ENCODE data around the gene MRGPRF.

The MRGPRF gene

DNA sequence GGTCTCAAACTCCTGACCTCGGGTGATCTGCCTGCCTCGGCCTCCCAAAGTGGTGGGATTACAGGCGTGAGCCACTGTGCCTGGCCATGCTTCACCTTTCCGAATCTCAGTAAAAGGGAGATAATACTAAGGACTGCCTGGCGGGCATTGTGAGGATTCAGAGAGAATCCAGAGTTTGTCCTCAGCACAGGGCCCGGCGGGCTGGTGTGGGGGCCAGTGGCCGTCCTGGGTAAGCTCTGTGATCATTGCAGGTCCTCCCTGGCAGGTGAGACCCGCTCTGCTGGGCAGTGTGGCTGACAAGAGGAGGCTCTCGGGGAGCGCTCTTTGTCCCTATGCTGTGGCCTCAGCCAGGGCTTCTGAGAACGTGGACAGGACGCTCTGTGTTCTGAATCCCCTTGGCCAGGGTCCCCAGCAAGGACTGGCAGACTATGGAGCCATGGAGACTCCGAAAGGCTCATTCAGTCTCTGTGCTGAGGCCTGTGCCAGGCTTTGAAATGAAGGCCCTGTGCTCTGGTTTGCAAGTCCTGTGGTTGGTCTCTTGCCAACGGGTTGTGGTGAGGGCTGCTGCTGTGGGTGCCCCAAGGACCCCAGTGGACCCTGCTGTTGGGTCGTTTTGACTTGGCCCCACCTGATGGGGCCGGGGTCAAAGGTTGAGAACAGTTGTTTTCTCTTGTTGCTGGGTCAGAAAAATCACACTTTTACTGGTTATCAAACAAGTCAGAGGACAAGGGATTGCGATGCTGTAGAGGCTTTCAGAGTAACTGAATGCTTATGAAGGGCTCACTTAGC is 37.7 kb upstream of the MRGPRF start:
- in situ Hi-C loops (cut with MboI; ENCODE audit: low pct_unique_long_range_greater_than_20kb, low sequenced_read_pairs, unreplicated experiment), result no loop called here
- TF ChIP-seq, protein P1, sequence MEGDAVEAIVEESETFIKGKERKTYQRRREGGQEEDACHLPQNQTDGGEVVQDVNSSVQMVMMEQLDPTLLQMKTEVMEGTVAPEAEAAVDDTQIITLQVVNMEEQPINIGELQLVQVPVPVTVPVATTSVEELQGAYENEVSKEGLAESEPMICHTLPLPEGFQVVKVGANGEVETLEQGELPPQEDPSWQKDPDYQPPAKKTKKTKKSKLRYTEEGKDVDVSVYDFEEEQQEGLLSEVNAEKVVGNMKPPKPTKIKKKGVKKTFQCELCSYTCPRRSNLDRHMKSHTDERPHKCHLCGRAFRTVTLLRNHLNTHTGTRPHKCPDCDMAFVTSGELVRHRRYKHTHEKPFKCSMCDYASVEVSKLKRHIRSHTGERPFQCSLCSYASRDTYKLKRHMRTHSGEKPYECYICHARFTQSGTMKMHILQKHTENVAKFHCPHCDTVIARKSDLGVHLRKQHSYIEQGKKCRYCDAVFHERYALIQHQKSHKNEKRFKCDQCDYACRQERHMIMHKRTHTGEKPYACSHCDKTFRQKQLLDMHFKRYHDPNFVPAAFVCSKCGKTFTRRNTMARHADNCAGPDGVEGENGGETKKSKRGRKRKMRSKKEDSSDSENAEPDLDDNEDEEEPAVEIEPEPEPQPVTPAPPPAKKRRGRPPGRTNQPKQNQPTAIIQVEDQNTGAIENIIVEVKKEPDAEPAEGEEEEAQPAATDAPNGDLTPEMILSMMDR (IDR thresholded peaks at IDR 0.05; ENCODE audit: extremely low read depth, insufficient read depth, missing control alignments), result no peak
- no peak for DNase-seq (ENCODE audit: low spot score)

DNA sequence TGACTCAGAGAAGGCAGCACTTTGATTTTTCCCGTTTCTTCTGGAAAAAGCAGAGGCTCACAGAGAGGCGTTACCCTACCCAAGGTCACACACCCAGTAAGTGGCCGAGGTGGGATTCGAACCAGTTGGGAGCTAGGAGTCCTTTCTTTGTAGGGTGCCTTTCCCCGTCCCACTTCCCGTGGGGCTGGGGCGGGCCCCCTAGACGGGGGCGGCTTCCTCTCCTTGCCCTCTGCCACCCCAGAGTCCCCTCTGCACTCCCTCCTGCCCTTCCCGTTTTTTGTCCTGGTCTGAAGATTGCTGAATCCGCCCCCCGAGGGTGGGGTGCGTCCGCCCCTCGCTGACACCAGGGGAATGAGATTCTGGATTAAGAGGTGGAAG is 36.4 kb upstream of the MRGPRF start:
- DNase-seq (ENCODE audit: low spot score), result no peak
- TF ChIP-seq, protein P1 (IDR thresholded peaks at IDR 0.05; ENCODE audit: extremely low read depth, insufficient read depth, missing control alignments), result no peak
- in situ Hi-C loops (cut with MboI; ENCODE audit: low pct_unique_long_range_greater_than_20kb, low sequenced_read_pairs, unreplicated experiment), result no loop called here

DNA sequence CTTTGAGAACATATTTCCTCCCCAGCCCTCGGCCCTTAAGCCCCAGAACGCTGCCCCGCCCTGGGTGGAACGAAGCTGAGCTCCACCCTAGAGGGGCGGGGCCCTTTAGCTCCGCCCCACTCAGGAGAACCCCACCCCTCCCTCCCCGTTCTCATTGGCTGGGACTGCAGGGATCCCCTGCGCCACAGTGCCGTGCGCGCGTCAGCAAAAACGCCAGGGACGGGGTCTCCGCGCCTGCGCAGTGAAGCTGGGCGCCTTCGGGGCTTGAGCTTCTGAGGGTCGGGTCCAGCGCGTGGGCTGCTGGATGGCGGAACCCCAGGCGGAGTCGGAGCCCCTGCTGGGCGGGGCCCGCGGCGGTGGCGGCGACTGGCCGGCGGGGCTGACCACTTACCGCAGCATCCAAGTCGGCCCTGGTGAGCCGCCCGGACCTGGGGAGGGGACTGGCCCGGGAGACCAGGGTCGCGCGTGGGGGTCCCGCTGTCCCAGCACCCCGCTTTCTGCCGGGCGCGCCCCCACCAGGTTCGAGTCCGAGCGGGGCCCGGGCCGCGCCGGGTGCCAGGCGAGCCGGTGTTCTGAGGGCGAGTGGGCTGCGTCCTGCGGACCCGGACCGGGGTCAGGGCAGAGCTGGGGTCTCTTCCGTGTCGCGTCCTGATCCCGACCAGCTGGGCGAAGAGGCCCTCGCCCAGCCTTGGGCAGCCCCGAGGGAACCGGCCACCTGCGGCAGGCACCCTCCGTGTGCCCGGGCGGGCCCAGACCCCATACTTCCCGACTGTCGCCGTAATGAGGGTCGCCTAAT is 35.8 kb upstream of the MRGPRF start, which contains the start of gene TPCN2:
Gene TPCN2, plus strand, starts transcription at position 239 of the 796 bp plus-strand sequence. Its CDS starts 66 bp downstream, at position 305.
- TF ChIP-seq, protein P1 (IDR thresholded peaks at IDR 0.05; ENCODE audit: extremely low read depth, insufficient read depth, missing control alignments), result no peak
- in situ Hi-C loops (cut with MboI; ENCODE audit: low pct_unique_long_range_greater_than_20kb, low sequenced_read_pairs, unreplicated experiment), result no loop called here
- peak; percentile 99 for DNase-seq (ENCODE audit: low spot score)

DNA sequence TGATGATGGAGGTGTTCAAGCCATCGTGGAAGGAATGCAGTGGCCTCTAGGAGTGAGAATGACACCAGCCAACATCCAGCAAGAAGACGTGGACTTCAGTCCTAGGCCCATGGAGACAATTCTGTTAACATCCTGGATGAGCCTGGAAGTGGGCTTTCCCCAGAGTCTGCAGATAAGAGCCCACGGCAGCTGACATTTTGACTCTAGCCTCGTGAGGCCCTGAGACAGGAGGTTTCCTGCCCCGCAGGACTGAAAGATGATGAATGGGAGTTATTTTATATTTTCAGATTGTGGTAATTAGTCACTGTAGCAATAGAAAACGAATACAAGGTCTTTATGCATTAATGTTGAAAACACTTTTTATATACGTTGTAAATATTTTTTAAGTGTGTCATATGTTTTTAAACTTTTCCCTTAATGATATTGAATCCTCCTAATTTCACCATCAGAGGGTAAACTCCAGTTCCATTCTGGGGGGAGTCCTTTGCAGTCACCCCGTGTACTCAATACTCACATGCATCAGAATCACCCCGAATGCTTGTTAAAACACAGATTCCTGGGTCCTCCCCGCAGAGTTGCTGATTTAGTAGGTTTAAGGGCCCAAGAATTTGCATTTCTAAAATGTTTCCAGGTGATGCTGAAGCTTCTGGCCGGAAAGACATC is 35.1 kb upstream of the MRGPRF start:
- in situ Hi-C loops (cut with MboI; ENCODE audit: low pct_unique_long_range_greater_than_20kb, low sequenced_read_pairs, unreplicated experiment), result no loop called here
- DNase-seq (ENCODE audit: low spot score), result no peak
- TF ChIP-seq, protein P1 (IDR thresholded peaks at IDR 0.05; ENCODE audit: extremely low read depth, insufficient read depth, missing control alignments), result no peak

DNA sequence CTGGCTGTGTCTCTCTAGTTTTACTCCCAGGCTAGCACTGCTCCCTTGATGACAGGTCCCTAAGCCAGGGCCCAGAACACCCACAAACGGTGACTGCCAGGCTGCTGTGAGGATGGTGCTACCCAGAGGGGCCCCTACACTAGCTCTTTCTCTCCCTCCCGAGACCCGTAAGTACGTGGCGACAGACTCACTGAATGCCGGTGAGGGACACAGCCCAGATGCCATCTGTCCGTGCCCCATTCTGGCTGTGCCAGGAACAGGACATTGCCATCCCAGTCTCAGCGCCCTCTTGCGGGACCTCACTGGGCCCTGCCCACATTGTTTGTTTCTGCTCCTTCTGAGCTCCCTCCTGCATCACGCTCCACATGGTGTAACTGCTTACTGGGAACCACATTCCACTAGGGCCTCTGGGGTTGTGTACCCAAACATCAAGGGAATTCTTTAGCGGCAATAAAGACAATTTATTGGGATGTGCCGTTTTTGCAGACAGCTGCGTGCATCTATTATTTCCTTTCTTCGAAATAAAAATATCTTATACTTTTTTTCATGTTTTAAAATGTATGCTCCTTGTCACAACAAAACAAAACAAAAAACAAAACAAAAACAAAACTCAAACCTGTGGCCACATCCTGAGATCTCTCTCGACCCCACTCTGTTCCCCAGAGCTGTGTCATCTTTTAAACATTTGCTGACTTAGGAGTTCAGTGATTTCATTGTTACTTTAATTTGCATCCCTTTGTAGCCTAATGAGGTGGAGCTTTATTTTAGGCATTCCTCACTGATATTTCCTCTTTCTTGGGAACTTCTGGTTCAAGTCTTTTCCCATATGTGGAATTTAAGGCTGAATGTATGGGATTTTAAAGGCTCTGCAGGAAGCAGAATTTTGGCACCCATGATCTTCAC is 31.3 kb upstream of the MRGPRF start:
- in situ Hi-C loops (cut with MboI; ENCODE audit: low pct_unique_long_range_greater_than_20kb, low sequenced_read_pairs, unreplicated experiment), result no loop called here
- TF ChIP-seq, protein P1 (IDR thresholded peaks at IDR 0.05; ENCODE audit: extremely low read depth, insufficient read depth, missing control alignments), result peak; percentile 53
- DNase-seq (ENCODE audit: low spot score), result no peak
